ENCODE data around the gene ME2. TPM values are rescaled to one million over a fixed set of nuclear protein-coding genes. Genes with fewer than 3 reads are reported as not detected.

ME2 gene
- total RNA-seq, 1 experiment from 2014 or later, result 49.0 TPM

GRCh38 chr18:50870138-50870845, 8.6 kb upstream of the ME2 start (continued):
- TF ChIP-seq, protein P1, sequence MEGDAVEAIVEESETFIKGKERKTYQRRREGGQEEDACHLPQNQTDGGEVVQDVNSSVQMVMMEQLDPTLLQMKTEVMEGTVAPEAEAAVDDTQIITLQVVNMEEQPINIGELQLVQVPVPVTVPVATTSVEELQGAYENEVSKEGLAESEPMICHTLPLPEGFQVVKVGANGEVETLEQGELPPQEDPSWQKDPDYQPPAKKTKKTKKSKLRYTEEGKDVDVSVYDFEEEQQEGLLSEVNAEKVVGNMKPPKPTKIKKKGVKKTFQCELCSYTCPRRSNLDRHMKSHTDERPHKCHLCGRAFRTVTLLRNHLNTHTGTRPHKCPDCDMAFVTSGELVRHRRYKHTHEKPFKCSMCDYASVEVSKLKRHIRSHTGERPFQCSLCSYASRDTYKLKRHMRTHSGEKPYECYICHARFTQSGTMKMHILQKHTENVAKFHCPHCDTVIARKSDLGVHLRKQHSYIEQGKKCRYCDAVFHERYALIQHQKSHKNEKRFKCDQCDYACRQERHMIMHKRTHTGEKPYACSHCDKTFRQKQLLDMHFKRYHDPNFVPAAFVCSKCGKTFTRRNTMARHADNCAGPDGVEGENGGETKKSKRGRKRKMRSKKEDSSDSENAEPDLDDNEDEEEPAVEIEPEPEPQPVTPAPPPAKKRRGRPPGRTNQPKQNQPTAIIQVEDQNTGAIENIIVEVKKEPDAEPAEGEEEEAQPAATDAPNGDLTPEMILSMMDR (IDR thresholded peaks at IDR 0.05 in 2 of 3, conservative IDR thresholded peaks at IDR 0.05 in 1 of 3; ENCODE audit: borderline replicate concordance in 1 of 3, insufficient read depth in 1 of 3, low read depth in 2 of 3, low read length in 2 of 3), result no peak

GRCh38 chr18:50871846-50872245, 7.1 kb upstream of the ME2 start:
- no peaks in the 10 kb centered on the region for H3K79me2 ChIP-seq (ENCODE audit: insufficient read depth, low read length)
- DNase-seq (ENCODE audit: low read depth, low spot score) (no peak), ATAC-seq (no peak)
- no peaks in the 10 kb centered on the region for H3K9me2 ChIP-seq (ENCODE audit: insufficient read depth)
- no peak overlapping the region for H3K4me2 ChIP-seq (ENCODE audit: low read length)
- POLR2A ChIA-PET, result no interaction called here
- RAD21 ChIA-PET (ENCODE audit: low non-redundant PET in 1 of 2, low total read pairs in 2 of 2, uncharacterized antibody in 2 of 2, unreplicated experiment in 2 of 2), result no interaction called here
- no TSS peak for BruUV-seq (replicated peaks)
- H3K9me3 ChIP-seq (ENCODE audit: control insufficient read depth in 1 of 2, insufficient read depth in 1 of 2, low read depth in 1 of 2, low read length in 2 of 2), result no peaks in the 10 kb centered on the region
- CTCF ChIA-PET, result no interaction called here
- H3K4me3 ChIP-seq (replicated peaks in 1 of 2; ENCODE audit: low read depth in 1 of 2, low read length in 2 of 2), result no peak overlapping the region
- H3K27me3 ChIP-seq (ENCODE audit: insufficient read depth, low read length), result no peaks in the 10 kb centered on the region
- peaks cover 25 to 42% of the 10 kb centered on the region in 2 experiments for H3K4me1 ChIP-seq (ENCODE audit: control insufficient read depth in 1 of 2, insufficient read depth in 2 of 2, low read length in 2 of 2)
- H4K20me1 ChIP-seq (ENCODE audit: insufficient read depth), result no peaks in the 10 kb centered on the region
- H3K27ac ChIP-seq (ENCODE audit: low read depth, low read length), result no peak overlapping the region
- H3K9ac ChIP-seq (ENCODE audit: low read length), result no peak overlapping the region
- intact Hi-C loops (cut with micrococcal nuclease), result no loop called here
- TF ChIP-seq, protein P2, sequence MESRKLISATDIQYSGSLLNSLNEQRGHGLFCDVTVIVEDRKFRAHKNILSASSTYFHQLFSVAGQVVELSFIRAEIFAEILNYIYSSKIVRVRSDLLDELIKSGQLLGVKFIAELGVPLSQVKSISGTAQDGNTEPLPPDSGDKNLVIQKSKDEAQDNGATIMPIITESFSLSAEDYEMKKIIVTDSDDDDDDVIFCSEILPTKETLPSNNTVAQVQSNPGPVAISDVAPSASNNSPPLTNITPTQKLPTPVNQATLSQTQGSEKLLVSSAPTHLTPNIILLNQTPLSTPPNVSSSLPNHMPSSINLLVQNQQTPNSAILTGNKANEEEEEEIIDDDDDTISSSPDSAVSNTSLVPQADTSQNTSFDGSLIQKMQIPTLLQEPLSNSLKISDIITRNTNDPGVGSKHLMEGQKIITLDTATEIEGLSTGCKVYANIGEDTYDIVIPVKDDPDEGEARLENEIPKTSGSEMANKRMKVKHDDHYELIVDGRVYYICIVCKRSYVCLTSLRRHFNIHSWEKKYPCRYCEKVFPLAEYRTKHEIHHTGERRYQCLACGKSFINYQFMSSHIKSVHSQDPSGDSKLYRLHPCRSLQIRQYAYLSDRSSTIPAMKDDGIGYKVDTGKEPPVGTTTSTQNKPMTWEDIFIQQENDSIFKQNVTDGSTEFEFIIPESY (IDR thresholded peaks at IDR 0.05; ENCODE audit: extremely low read depth, insufficient replicate concordance, low read length), result no peak
- TF ChIP-seq POLR2A (IDR thresholded peaks at IDR 0.05; ENCODE audit: borderline replicate concordance, extremely low read depth, insufficient read depth, insufficient read length) (no peak), EGR1 (IDR thresholded peaks at IDR 0.05; ENCODE audit: low read depth) (no peak), SIN3A (IDR thresholded peaks at IDR 0.05; ENCODE audit: low read depth) (no peak)
- H2AFZ ChIP-seq (ENCODE audit: low read depth, low read length, poor library complexity, severe bottlenecking), result no peak overlapping the region
- H3K36me3 ChIP-seq (ENCODE audit: control insufficient read depth in 1 of 2, insufficient read depth in 2 of 2, low read length in 2 of 2), result no peaks in the 10 kb centered on the region

Measured in HCT116 (cell line).